ENCODE results near the gene MOGAT3.

Gene MOGAT3

GRCh38 chr7:101241443-101242349, 40.9 kb upstream of the MOGAT3 start:
- no peak for TF ChIP-seq CTCF (IDR thresholded peaks at IDR 0.05; ENCODE audit: low read depth, low read length)
- DNase-seq (ENCODE audit: extremely low read depth, low read depth) = no peak

- DNase-seq (ENCODE audit: extremely low read depth, low read depth) = no peak
- TF ChIP-seq CTCF (IDR thresholded peaks at IDR 0.05; ENCODE audit: low read depth, low read length) = no peak
Measured at GRCh38 chr7:101241015-101241363, 40.2 kb upstream of the MOGAT3 start.

GRCh38 chr7:101240226-101241014, 39.6 kb upstream of the MOGAT3 start:
- DNase-seq (ENCODE audit: extremely low read depth, low read depth) = no peak
- TF ChIP-seq CTCF (IDR thresholded peaks at IDR 0.05; ENCODE audit: low read depth, low read length) = no peak

- no peak for TF ChIP-seq CTCF (IDR thresholded peaks at IDR 0.05; ENCODE audit: low read depth, low read length)
- DNase-seq (ENCODE audit: extremely low read depth, low read depth) = no peak
Measured at GRCh38 chr7:101239951-101240220, 39.0 kb upstream of the MOGAT3 start.

GRCh38 chr7:101239191-101239950, 38.5 kb upstream of the MOGAT3 start:
- DNase-seq (ENCODE audit: extremely low read depth, low read depth) = no peak
- TF ChIP-seq CTCF (IDR thresholded peaks at IDR 0.05; ENCODE audit: low read depth, low read length) = no peak

- TF ChIP-seq CTCF (IDR thresholded peaks at IDR 0.05; ENCODE audit: low read depth, low read length) = no peak
Measured at GRCh38 chr7:101238226-101239182, 37.7 kb upstream of the MOGAT3 start.

More at GRCh38 chr7:101238226-101239182, 37.7 kb upstream of the MOGAT3 start:
- no peak for DNase-seq (ENCODE audit: extremely low read depth, low read depth)
